MM.1S (cell line): ENCODE results near the gene SH3GLB1.

Source experiments
- DNase-seq: peaks from one replicate; pipeline ENCODE4 v3.0.0-alpha.2; 2015
- H2AFZ ChIP-seq: fragments of 300-600 bp; sonication (generic); 2 replicates; pipeline ENCODE4 v1.6.0; 2016; ENCODE audit warnings: antibody characterized with exemption, low read length
- H3F3A ChIP-seq: fragments of 300-600 bp; sonication (generic); 2 replicates; pipeline ENCODE4 v1.6.1; 2016; ENCODE audit warnings: mild to moderate bottlenecking, antibody characterized with exemption, low read length, moderate library complexity, mixed read lengths; ENCODE audit not compliant: insufficient read depth
- H3K27ac ChIP-seq: fragments of 300-600 bp; sonication (generic); 2 replicates; pipeline ENCODE4 v1.5.1; 2016; ENCODE audit warnings: mild to moderate bottlenecking, low read length
- H3K27me3 ChIP-seq: fragments of 300-600 bp; sonication (generic); replicated peaks from 2 replicates; pipeline ENCODE4 v1.6.0; 2016; ENCODE audit warnings: low read length; ENCODE audit not compliant: insufficient read depth
- H3K36me3 ChIP-seq: fragments of 300-600 bp; sonication (generic); replicated peaks from 2 replicates; pipeline ENCODE4 v1.6.1; 2016; ENCODE audit warnings: mild to moderate bottlenecking, low read length, mixed read lengths; ENCODE audit not compliant: insufficient read depth
- H3K4me1 ChIP-seq: fragments of 300-600 bp; sonication (generic); 2 replicates; pipeline ENCODE4 v1.6.1; 2016; ENCODE audit warnings: low read length, mixed read lengths
- H3K4me2 ChIP-seq: fragments of 300-600 bp; sonication (generic); 2 replicates; pipeline ENCODE4 v1.6.0; 2016; ENCODE audit warnings: low read depth, low read length
- H3K4me3 ChIP-seq: fragments of 300-600 bp; sonication (generic); 2 replicates; pipeline ENCODE4 v1.5.1; 2016; ENCODE audit warnings: low read length, mixed read lengths
- H3K79me2 ChIP-seq: fragments of 300-600 bp; sonication (generic); 2 replicates; pipeline ENCODE4 v1.6.1; 2016; ENCODE audit warnings: mixed run types, low read length, mixed read lengths
- H3K9ac ChIP-seq: fragments of 300-600 bp; sonication (generic); 2 replicates; pipeline ENCODE4 v1.6.1; 2016; ENCODE audit warnings: low read length, mixed read lengths
- H3K9me2 ChIP-seq: fragments of 300-600 bp; sonication (generic); replicated peaks from 2 replicates; pipeline ENCODE4 v1.6.1; 2016; ENCODE audit warnings: mild to moderate bottlenecking, low read length, mixed read lengths; ENCODE audit not compliant: insufficient read depth
- H3K9me3 ChIP-seq: fragments of 300-600 bp; sonication (generic); replicated peaks from 2 replicates; pipeline ENCODE4 v1.6.1; 2016; ENCODE audit warnings: mild to moderate bottlenecking, low read length, mixed read lengths; ENCODE audit not compliant: insufficient read depth
- H4K20me1 ChIP-seq: fragments of 300-600 bp; sonication (generic); 2 replicates; pipeline ENCODE4 v1.6.1; 2016; ENCODE audit warnings: mild to moderate bottlenecking, low read length, moderate library complexity, mixed read lengths; ENCODE audit not compliant: insufficient read depth
- EZH2 ChIP-seq: fragments of 300-600 bp; sonication (generic); optimal IDR thresholded peaks from 2 replicates; pipeline ENCODE3; 2017; ENCODE audit warnings: low read depth, mild to moderate bottlenecking, antibody characterized with exemption, low read length, mixed read lengths
- EZH2phosphoT487 ChIP-seq: fragments of 300-600 bp; sonication (generic); IDR thresholded peaks from 2 replicates; pipeline ENCODE4 v1.6.1; 2018; ENCODE audit warnings: antibody characterized with exemption, low read length
- TF ChIP-seq, protein P1 (sequence below): fragments of 300-600 bp; sonication (generic); IDR thresholded peaks from 2 replicates; pipeline ENCODE4 v1.5.1; 2016; ENCODE audit warnings: antibody characterized with exemption, low read length, mixed read lengths

SH3GLB1 gene

DNA sequence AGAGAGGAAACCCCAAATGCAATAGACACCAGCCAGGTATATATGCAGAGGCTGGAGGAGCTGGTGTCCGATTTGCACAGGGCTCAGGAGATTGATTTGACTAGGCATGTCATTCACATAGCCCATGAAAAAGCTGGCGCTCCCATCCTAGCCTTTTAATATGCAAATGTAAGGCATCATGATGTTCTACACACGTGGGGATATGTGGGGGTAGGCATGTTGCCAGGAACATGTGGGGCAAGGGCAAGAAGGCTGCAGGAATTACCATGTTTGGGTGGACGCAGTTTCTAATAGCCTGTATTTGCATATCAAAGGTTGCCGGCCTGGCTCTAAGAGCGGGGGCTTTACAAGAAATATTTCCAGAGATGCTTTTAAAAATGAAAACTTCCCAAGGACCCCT, 11.7 kb upstream of the SH3GLB1 start:
- TF ChIP-seq EZH2 (no peak), EZH2phosphoT487 (no peak)
- TF ChIP-seq, protein P1, sequence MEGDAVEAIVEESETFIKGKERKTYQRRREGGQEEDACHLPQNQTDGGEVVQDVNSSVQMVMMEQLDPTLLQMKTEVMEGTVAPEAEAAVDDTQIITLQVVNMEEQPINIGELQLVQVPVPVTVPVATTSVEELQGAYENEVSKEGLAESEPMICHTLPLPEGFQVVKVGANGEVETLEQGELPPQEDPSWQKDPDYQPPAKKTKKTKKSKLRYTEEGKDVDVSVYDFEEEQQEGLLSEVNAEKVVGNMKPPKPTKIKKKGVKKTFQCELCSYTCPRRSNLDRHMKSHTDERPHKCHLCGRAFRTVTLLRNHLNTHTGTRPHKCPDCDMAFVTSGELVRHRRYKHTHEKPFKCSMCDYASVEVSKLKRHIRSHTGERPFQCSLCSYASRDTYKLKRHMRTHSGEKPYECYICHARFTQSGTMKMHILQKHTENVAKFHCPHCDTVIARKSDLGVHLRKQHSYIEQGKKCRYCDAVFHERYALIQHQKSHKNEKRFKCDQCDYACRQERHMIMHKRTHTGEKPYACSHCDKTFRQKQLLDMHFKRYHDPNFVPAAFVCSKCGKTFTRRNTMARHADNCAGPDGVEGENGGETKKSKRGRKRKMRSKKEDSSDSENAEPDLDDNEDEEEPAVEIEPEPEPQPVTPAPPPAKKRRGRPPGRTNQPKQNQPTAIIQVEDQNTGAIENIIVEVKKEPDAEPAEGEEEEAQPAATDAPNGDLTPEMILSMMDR, result no peak
- DNase-seq, result no peak
- no peaks in the 10 kb centered on the region for H3K79me2 ChIP-seq

DNA sequence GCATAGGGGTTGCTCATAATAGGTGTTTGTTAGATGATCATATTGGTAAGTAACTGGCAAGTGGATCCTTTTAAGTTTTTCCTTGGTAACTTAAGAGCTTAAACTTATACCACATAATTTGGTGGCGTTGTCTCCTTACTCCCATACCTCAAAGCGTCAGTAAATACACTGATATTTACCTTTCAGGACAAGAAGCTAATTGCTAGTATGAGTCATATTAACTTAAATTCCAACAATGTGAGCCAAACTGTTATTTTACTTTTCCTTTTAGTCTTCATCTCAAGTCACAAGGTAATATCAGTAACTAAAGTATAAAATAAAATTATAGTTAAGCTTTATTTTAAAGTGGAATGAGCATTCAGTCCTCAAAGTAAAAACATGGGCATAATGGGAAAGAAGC, 9.0 kb upstream of the SH3GLB1 start:
- Histone ChIP-seq H3K27me3 (no peaks in the 10 kb centered on the region), H3K9ac (no peak overlapping the region), H3K4me2 (no peak overlapping the region), H3F3A (no peaks in the 10 kb centered on the region), H3K36me3 (no peaks in the 10 kb centered on the region), H3K9me2 (no peaks in the 10 kb centered on the region), H3K4me3 (no peak overlapping the region), H2AFZ (no peak overlapping the region), H3K4me1 (0 out of 2 replicates have a peak, but pooled peaks cover 3% of the 10 kb centered on the region), H3K79me2 (no peaks in the 10 kb centered on the region), H4K20me1 (no peaks in the 10 kb centered on the region), H3K9me3 (no peaks in the 10 kb centered on the region), H3K27ac (no peak overlapping the region)
- no peak for DNase-seq
- no peak for TF ChIP-seq EZH2

More for the DNA sequence above, 11.7 kb upstream of the SH3GLB1 start:
- Histone ChIP-seq H3K4me1 (no peaks in the 10 kb centered on the region), H3K9me2 (no peaks in the 10 kb centered on the region), H3K27ac (no peak overlapping the region), H3K4me2 (no peak overlapping the region), H3K36me3 (no peaks in the 10 kb centered on the region), H3K9ac (no peak overlapping the region), H4K20me1 (no peaks in the 10 kb centered on the region), H3K9me3 (no peaks in the 10 kb centered on the region), H3F3A (no peaks in the 10 kb centered on the region), H3K4me3 (no peak overlapping the region), H2AFZ (no peak overlapping the region), H3K27me3 (no peaks in the 10 kb centered on the region)

DNA sequence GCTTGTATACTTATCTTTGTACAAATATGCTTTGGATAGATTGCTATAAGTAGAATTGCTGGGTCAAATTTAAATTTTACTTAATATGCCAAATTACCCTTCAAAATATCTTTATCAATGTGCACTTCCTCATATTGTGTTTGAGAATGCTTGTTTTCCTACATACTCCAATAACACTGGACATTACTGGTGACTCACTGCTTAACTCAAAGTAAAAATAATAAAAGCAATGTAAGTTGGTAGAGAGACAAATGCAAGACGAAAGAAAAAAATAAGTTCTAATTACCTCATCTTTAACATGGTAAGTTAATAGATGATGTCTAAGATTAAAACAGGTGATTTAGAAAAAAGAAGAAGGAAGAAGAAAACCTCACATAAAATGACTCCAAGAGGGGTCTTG, 7.9 kb upstream of the SH3GLB1 start:
- no peaks in the 10 kb centered on the region for H3K9me2 ChIP-seq
- no peaks in the 10 kb centered on the region for H3K79me2 ChIP-seq
- TF ChIP-seq EZH2phosphoT487, result no peak
- TF ChIP-seq, protein P1, result no peak
- TF ChIP-seq EZH2, result no peak
- no peak for DNase-seq
- H3K27me3 ChIP-seq, result no peaks in the 10 kb centered on the region
- H3K27ac ChIP-seq, result no peak overlapping the region
- no peak overlapping the region for H3K4me3 ChIP-seq
- 0 out of 2 replicates have a peak, but pooled peaks cover 3% of the 10 kb centered on the region for H3K4me1 ChIP-seq
- no peak overlapping the region for H3K9ac ChIP-seq
- H2AFZ ChIP-seq, result no peak overlapping the region
- H3K9me3 ChIP-seq, result no peaks in the 10 kb centered on the region
- no peaks in the 10 kb centered on the region for H3K36me3 ChIP-seq
- H3F3A ChIP-seq, result no peaks in the 10 kb centered on the region
- no peaks in the 10 kb centered on the region for H4K20me1 ChIP-seq
- H3K4me2 ChIP-seq, result no peak overlapping the region

DNA sequence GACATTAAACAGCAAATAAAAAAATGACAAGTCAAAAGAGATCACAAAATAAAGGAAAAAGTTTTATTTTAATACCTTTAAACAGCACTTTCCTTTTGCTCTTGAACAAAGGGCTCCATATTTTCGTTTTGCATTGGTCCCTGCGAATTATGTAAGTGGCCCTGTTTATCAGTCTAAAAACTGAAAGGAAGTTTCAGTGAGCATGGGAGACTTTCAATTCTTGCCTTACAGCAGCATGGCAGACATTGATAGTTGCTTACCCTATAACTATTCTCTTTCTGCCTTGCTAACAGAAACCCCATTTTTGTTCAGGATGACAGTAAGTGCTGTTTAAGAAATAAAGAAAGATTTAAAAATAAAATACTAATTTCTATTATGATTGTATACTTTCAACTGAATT, 5.2 kb upstream of the SH3GLB1 start:
- no peaks in the 10 kb centered on the region for H4K20me1 ChIP-seq
- H3K9me2 ChIP-seq, result no peaks in the 10 kb centered on the region
- H3K4me1 ChIP-seq, result 0 out of 2 replicates have a peak, but pooled peaks cover 3% of the 10 kb centered on the region
- DNase-seq, result peak; percentile 62
- TF ChIP-seq EZH2 (no peak), EZH2phosphoT487 (no peak)
- TF ChIP-seq, protein P1, result no peak
- H3K36me3 ChIP-seq, result no peaks in the 10 kb centered on the region
- no peaks in the 10 kb centered on the region for H3K79me2 ChIP-seq
- no peak overlapping the region for H2AFZ ChIP-seq
- H3K27me3 ChIP-seq, result no peaks in the 10 kb centered on the region; the same call in 1 of the 2 replicates
- H3K4me3 ChIP-seq, result no peak overlapping the region
- H3K9me3 ChIP-seq, result no peaks in the 10 kb centered on the region
- H3K9ac ChIP-seq, result no peak overlapping the region
- H3K27ac ChIP-seq, result no peak overlapping the region
- no peak overlapping the region for H3K4me2 ChIP-seq
- H3F3A ChIP-seq, result no peaks in the 10 kb centered on the region
